Aorta (tissue), 5 donors: ENCODE results near the gene HNRNPLL. TPM values are rescaled to one million over a fixed set of nuclear protein-coding genes. Genes with fewer than 3 reads are reported as not detected.
"Not testable (repeated sequence)": the region's sequence is repeated elsewhere in the genome, so short reads cannot be mapped to it uniquely, and the experiment has no call there.

Experiments used
- ATAC-seq: fragments of 200-7000 bp; cut with Tn5 transposase; one replicate; pipeline ENCODE4 v1.9.1; 2022; ENCODE audit warnings: moderate library complexity; ENCODE audit not compliant: low FRiP score
- DNase-seq, 2 donors: peaks; one replicate each; pipeline ENCODE4 v3.0.0-alpha.2; 2020
- H3K27ac ChIP-seq, 2 donors: one replicate each; pipeline ENCODE4 v1.5.1; 2013; ENCODE audit warnings: low read length in 2 of 2, mild to moderate bottlenecking in 2 of 2, moderate library complexity in 2 of 2, control low read depth in 1 of 2, inconsistent platforms in 1 of 2, low read depth in 1 of 2
- H3K27me3 ChIP-seq, 2 donors: one replicate each; pipeline ENCODE4 v1.6.1; 2013; ENCODE audit warnings: control low read depth in 1 of 2, low read length in 1 of 2, mild to moderate bottlenecking in 1 of 2, moderate library complexity in 1 of 2; ENCODE audit not compliant: insufficient read depth in 2 of 2, control insufficient read depth in 1 of 2
- H3K36me3 ChIP-seq, 2 donors: one replicate each; pipeline ENCODE4 v1.6.1; 2013; ENCODE audit warnings: control low read depth in 1 of 2, low read length in 1 of 2, mild to moderate bottlenecking in 1 of 2; ENCODE audit not compliant: insufficient read depth in 2 of 2, control insufficient read depth in 1 of 2
- H3K4me1 ChIP-seq, 2 donors: one replicate each; pipeline ENCODE4 v1.6.1; 2013; ENCODE audit warnings: low read length in 2 of 2, control low read depth in 1 of 2, mild to moderate bottlenecking in 1 of 2, moderate library complexity in 1 of 2; ENCODE audit not compliant: insufficient read depth in 2 of 2, control insufficient read depth in 1 of 2
- H3K4me3 ChIP-seq, 2 donors: one replicate each; pipeline ENCODE4 v1.5.1; 2013; ENCODE audit warnings: low read length in 2 of 2, control low read depth in 1 of 2, mild to moderate bottlenecking in 1 of 2
- H3K9me3 ChIP-seq: one replicate; pipeline ENCODE4 v1.6.1; 2013; ENCODE audit warnings: mild to moderate bottlenecking, low read length; ENCODE audit not compliant: control insufficient read depth
- WGBS, 2 donors: extraction: QIAGEN DNeasy Blood & Tissue Kit; methylation state at CpG; one replicate each; pipeline ENCODE4 v1.1.7; 2013; 5-methylcytosine and 5-hydroxymethylcytosine counted together
- intact Hi-C, 2 donors: fragments of 100-400 bp; cut with DNase I; formaldehyde crosslinking; loops; one replicate each; pipeline versions ENCODE4 v1.14.2 to v1.15.0; 2022
- polyA plus RNA-seq, 2 donors: library from polyadenylated mRNA; stranded (reverse); fragments of 200-250 nt; gene quantifications; one replicate each; pipeline ENCODE4 v1.2.3, GENCODE V29; 2013
- total RNA-seq, 2 donors: library from RNA; stranded (reverse); fragmentation: NEBNext Ultra II Directional; extraction: Animal tissue kit (Norgen Biotek cat#: 25700); gene quantifications; one replicate each; pipeline ENCODE4 v1.2.1, GENCODE V29; 2021
- donor health status: healthy with polysubstance abuse.
- donor health status: Bipolar disorder and iron deficiency.
- donor health status: DM: no; HTN: no; CAD: no.
- donor health status: DM: no; HTN: no; CAD: no.
- donor health status: DM: yes; HTN: yes; CAD: no.

HNRNPLL gene
- total and polyA plus RNA-seq, 4 donors = 15.9 to 65.2 (median 40.2) TPM

DNA sequence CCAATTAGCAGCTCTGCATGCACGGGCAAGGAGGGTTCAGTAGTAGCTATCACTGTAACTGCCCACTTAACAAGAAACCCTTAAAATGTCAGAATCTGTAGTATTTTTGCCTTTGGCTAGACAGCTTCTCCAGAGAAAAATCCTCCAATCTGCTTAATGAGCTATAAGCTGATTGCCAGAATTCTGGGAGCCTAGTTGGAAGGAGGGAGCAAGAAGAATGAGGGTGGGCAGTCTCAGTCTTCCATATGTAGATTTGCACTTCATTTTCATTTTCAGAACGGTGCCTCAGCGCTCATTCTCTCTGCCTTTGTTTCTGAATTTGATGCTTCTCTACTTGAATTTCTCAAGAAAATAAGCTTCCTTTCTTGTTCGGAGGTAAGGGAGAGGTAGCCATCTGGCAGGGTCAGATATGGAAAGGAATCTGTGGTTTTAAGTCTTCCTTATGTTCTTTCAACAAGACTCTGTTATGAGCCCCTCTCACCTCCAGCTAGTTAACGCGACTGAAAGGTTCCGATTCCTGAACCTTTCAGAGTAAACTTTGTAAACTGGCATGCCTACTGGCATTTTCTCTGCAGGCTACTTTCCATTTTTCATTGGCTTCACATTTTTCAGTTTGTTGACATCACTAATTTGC is 53.5 kb downstream of the HNRNPLL start:
- intact Hi-C loops = no loop called here
- no peak overlapping the region for H3K4me3 ChIP-seq
- no peak overlapping the region for H3K27ac ChIP-seq
- 71 to 77% methylated on average over 7 of the region's 7 CpGs for WGBS, 2 donors
- ATAC-seq (no peak), DNase-seq (no peak)
- H3K4me1 ChIP-seq = no peaks in the 10 kb centered on the region
- no peaks in the 10 kb centered on the region for H3K36me3 ChIP-seq
- H3K27me3 ChIP-seq = no peaks in the 10 kb centered on the region
- no peaks in the 10 kb centered on the region for H3K9me3 ChIP-seq

DNA sequence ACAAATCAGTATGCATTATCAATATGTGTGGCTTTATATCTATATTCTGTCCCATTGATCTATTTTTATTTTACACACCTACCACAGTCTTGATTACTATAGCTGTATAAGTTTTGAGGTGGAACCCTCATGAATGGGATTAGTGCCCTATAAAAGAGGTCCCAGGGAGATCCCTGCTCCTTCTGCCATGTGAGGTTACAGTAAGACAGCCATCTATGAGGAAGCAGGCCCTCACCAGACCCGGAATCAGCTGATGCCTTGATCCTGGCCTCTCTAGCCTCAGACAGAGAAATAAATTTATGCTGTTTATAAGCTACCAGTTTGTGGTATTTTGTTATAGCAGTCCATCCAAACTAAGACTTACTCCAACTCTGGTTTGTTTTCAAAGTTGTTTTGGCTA is 54.9 kb downstream of the HNRNPLL start:
- no peaks in the 10 kb centered on the region for H3K9me3 ChIP-seq
- 88 to 91% methylated on average over 1 of the region's 1 CpG for WGBS, 2 donors
- no peaks in the 10 kb centered on the region for H3K36me3 ChIP-seq
- H3K4me3 ChIP-seq = no peak overlapping the region
- no peaks in the 10 kb centered on the region for H3K27me3 ChIP-seq
- DNase-seq = no peak
- H3K4me1 ChIP-seq = no peaks in the 10 kb centered on the region
- intact Hi-C loops = no loop called here
- no peak for ATAC-seq
- no peak overlapping the region for H3K27ac ChIP-seq

DNA sequence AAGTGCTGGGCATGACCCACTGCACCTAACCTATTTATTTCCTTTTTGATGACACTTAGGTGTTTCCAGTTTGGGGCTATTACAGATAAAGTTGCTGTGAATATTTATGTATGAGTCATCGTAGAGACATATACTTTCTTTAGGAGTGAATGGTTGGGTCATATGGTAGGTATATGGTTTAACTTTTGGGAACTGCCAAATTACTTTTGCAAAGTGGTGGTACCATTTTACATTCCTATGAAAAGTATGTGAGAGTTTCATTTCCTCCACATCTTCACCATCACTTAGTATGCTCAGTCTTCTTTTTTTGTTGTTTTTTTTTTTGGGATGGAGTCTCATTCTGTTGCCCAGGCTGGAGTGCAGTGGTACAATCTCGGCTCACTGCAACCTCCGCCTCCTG is 56.1 kb downstream of the HNRNPLL start:
- Histone ChIP-seq H3K27me3 (no peaks in the 10 kb centered on the region), H3K9me3 (no peaks in the 10 kb centered on the region), H3K36me3 (no peaks in the 10 kb centered on the region), H3K4me3 (no peak overlapping the region), H3K27ac (no peak overlapping the region), H3K4me1 (no peaks in the 10 kb centered on the region)
- intact Hi-C loops = no loop called here
- ATAC-seq (no peak), DNase-seq (no peak)
- 90 to 94% methylated on average over 3 of the region's 3 CpGs for WGBS, 2 donors

DNA sequence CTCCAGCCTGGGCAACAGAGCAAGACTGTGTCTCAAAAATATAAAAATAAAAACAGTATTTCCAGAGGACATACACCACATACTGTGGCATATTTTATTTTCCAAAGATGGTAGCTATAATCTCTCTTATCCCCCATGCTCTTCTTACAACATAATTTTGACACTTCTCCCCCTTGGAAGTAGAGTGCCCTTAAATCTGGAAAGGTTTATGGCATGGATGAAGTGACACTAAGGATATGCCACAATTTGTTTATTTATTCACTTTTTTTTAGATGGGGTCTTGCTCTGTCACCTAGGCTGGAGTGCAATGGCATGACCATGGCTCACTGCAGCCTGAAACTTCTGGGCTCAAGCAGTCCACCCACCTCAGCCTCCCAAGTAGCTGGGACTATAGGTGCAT is 56.7 kb downstream of the HNRNPLL start:
- no peak for ATAC-seq
- H3K27me3 ChIP-seq = no peaks in the 10 kb centered on the region
- no peaks in the 10 kb centered on the region for H3K9me3 ChIP-seq
- no peaks in the 10 kb centered on the region for H3K4me1 ChIP-seq
- no peak for DNase-seq
- no peak overlapping the region for H3K27ac ChIP-seq
- H3K4me3 ChIP-seq = no peak overlapping the region
- no peaks in the 10 kb centered on the region for H3K36me3 ChIP-seq
- intact Hi-C loops = no loop called here

DNA sequence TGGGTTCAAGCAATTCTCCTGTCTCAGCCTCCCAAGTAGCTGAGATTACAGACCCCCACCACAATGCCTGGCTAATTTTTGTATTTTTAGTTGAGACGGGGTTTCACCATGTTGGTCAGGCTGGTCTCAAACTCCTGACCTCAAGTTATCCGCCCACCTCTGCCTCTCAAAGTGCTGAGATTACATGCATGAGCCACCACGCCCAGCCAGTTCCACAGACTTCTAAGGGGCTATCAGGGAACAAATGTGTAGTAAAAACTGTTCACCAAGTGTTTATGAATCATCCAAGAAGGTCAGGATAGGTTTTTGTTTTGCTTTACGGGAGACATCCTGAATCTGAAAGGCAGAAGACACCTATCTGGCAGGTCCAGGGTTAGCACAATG is 60.5 kb downstream of the HNRNPLL start:
- not testable (repeated sequence) for ATAC-seq

DNA sequence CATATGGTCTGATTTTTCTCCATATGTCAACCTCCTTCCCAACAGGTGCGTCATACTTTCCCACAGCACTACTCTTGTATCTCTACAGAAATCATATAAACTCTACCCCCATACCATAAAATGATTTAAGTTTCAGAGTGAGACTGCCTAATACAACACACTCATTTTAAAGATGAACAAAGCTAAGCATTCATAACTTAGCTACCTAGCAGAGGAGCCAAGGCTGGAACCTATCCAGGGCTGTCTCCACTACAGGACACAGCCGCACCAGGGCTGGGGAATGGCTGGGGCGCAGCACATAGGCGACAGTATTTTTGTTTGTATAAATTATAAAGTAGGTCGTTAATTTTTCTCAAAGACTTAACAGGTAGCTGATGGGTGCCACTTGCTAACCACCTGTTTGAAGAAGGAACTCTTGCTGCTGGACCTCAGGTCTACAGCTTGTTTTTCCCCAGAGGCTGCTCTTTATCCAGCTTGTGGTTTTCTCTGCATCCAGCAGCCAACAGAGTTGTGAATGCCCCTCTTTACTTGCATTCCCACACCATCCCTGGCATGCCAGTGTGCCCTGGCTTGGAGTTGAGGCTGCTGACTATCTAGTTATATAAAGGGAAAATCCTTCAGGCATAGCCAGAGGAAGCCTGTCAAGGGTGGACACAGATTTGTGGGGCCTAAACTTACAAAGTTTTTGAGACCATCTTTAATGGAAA is 62.0 kb downstream of the HNRNPLL start:
- intact Hi-C loops = no loop called here
- no peak overlapping the region for H3K4me3 ChIP-seq
- H3K9me3 ChIP-seq = no peaks in the 10 kb centered on the region
- no peak for DNase-seq
- H3K27ac ChIP-seq = no peak overlapping the region
- 77 to 83% methylated on average over 5 of the region's 5 CpGs for WGBS, 2 donors
- H3K27me3 ChIP-seq = no peaks in the 10 kb centered on the region
- no peaks in the 10 kb centered on the region for H3K36me3 ChIP-seq
- ATAC-seq = no peak
- H3K4me1 ChIP-seq = no peaks in the 10 kb centered on the region

More for the DNA sequence above, 60.5 kb downstream of the HNRNPLL start:
- H3K27ac ChIP-seq, intact Hi-C loops, H3K4me1 ChIP-seq, H3K36me3 ChIP-seq, DNase-seq, H3K9me3 ChIP-seq, H3K4me3 ChIP-seq, H3K27me3 ChIP-seq: not testable (repeated sequence)
- WGBS, 2 donors = 91 to 92% methylated on average over 4 of the region's 4 CpGs

DNA sequence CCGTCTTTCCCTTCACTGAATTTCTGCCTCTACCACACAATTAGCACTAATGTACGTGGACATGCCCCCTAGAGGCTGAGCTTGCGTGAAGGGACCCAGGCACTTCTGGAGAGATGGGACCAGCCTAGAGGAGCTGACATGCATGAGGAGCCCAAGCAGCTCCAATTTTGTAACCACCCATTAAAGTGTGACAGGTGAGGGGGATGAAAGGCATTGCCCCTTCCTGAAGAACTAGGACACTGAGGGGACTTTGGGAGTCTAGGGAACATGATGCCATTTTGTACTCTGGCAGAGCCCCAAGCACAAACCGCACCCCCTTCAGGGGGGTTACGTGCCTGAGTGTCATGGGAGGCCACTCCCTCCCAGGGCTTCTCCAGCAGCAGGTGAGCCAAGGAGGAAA is 63.6 kb downstream of the HNRNPLL start:
- Histone ChIP-seq H3K4me3 (no peak overlapping the region), H3K27me3 (no peaks in the 10 kb centered on the region), H3K9me3 (no peaks in the 10 kb centered on the region), H3K27ac (no peak overlapping the region), H3K36me3 (no peaks in the 10 kb centered on the region), H3K4me1 (no peaks in the 10 kb centered on the region)
- 83 to 86% methylated on average over 5 of the region's 5 CpGs for WGBS, 2 donors
- DNase-seq (no peak), ATAC-seq (no peak)
- intact Hi-C loops = loop anchor here (5.0 to 10.0 kb wide), 3 partner anchors 198 to 224 kb away; no protein-coding TSS in a partner anchor

DNA sequence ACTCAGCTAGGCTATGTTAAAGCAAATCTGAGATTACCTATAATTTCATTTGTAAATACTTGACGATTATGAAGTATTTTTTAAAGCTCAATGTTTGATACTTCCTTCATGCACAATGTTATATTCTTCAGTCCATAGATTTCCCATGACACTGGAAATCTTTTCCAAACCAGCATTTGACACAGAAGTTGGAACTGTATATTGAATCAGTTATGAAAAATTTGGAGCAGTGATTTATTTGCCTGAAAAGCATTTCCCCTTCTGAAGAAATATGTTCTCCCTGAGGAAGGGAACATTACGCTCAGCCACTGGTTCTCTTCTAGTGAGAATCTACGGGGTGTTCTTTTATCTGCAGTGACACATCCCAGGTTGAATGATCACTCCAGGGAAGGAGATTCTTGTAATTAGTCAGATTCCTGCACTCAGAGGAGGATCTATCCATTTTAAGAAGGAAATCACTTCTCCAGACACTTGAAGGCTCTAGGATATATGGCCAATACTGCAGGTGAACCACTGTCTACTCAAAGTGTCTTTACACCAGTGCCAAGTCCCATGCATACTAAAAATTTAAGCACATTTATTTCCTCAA is 64.7 kb downstream of the HNRNPLL start:
- no peaks in the 10 kb centered on the region for H3K36me3 ChIP-seq
- no peaks in the 10 kb centered on the region for H3K27me3 ChIP-seq
- DNase-seq (no peak), ATAC-seq (no peak)
- no peak overlapping the region for H3K4me3 ChIP-seq
- H3K4me1 ChIP-seq = no peaks in the 10 kb centered on the region
- no peak overlapping the region for H3K27ac ChIP-seq
- no peaks in the 10 kb centered on the region for H3K9me3 ChIP-seq
- WGBS, 2 donors = 83% methylated on average over 3 of the region's 3 CpGs
- intact Hi-C loops = loop anchor here (5.0 to 10.0 kb wide), 3 partner anchors 199 to 223 kb away; no protein-coding TSS in a partner anchor

DNA sequence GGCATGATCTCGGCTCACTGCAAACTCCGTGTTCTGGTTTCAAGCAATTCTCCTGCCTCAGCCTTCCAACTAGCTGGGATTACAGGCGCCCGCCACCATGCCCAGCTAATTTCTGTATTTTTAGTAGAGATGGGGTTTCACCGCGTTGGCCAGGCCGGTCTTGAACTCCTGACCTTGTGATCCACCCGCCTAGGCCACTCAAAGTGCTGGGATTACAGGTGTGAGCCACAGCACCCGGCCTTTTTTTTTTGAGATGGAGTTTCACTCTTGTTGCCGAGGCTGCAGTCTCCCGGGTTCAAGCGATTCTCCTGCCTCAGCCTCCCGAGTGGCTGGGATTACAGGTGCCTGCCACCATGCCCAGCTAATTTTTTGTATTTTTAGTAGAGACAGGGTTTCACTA is 65.4 kb downstream of the HNRNPLL start:
- not testable (repeated sequence) for H3K27ac ChIP-seq, H3K9me3 ChIP-seq, ATAC-seq, H3K27me3 ChIP-seq, H3K36me3 ChIP-seq, DNase-seq, H3K4me3 ChIP-seq, H3K4me1 ChIP-seq
- intact Hi-C loops = loop anchor here (5.0 to 10.0 kb wide), 3 partner anchors 200 to 222 kb away; no protein-coding TSS in a partner anchor
- WGBS, 2 donors = 94 to 95% methylated on average over 13 of the region's 13 CpGs
